NCI-H1105 treated with DMSO at 0.1 percent for 48 hours (cell line): ENCODE data around the gene SPATA21.

Experiments
- DNase-seq: peaks from one replicate; lab custom pipeline; 2025; lab: John Stamatoyannopoulos, UW

Gene SPATA21

GRCh38 chr1:16451841-16452528, 14.8 kb upstream of the SPATA21 start:
- no peak for DNase-seq

- no peak for DNase-seq
Observed at GRCh38 chr1:16450863-16451481, 13.7 kb upstream of the SPATA21 start.

- no peak for DNase-seq
Observed at GRCh38 chr1:16449666-16450065, 12.4 kb upstream of the SPATA21 start.

- DNase-seq, result no peak
Observed at GRCh38 chr1:16449065-16449464, 11.8 kb upstream of the SPATA21 start.

- DNase-seq, result no peak
Observed at GRCh38 chr1:16447641-16448040, 10.4 kb upstream of the SPATA21 start.

GRCh38 chr1:16446116-16446515, 8.9 kb upstream of the SPATA21 start:
- no peak for DNase-seq

- no peak for DNase-seq
Observed at GRCh38 chr1:16445052-16445451, 7.8 kb upstream of the SPATA21 start.

- no peak for DNase-seq
Observed at GRCh38 chr1:16443975-16444770, 6.9 kb upstream of the SPATA21 start.

- no peak for DNase-seq
Observed at GRCh38 chr1:16442941-16443340, 5.7 kb upstream of the SPATA21 start.

GRCh38 chr1:16442265-16442664, 5.0 kb upstream of the SPATA21 start:
- DNase-seq, result no peak

GRCh38 chr1:16441282-16441665, 4.0 kb upstream of the SPATA21 start:
- no peak for DNase-seq

- peak; percentile 92 for DNase-seq
Observed at GRCh38 chr1:16440470-16441281, 3.5 kb upstream of the SPATA21 start, which contains the start of gene NECAP2. Gene NECAP2 (plus strand): TSS chr1:16440724. CDS start chr1:16440762, 38 bp downstream.

- no peak for DNase-seq
Observed at GRCh38 chr1:16440131-16440469, 2.9 kb upstream of the SPATA21 start.

- DNase-seq, result no peak
Observed at GRCh38 chr1:16438924-16439323, 1.7 kb upstream of the SPATA21 start.

GRCh38 chr1:16438516-16438915, 1.3 kb upstream of the SPATA21 start:
- no peak for DNase-seq

GRCh38 chr1:16434501-16434900, 2.7 kb downstream of the SPATA21 start:
- no peak for DNase-seq

GRCh38 chr1:16434007-16434406, 3.2 kb downstream of the SPATA21 start:
- no peak for DNase-seq

GRCh38 chr1:16433030-16433429, 4.2 kb downstream of the SPATA21 start:
- DNase-seq, result no peak

- no peak for DNase-seq
Observed at GRCh38 chr1:16430606-16431005, 6.6 kb downstream of the SPATA21 start.

GRCh38 chr1:16425125-16426025, 11.8 kb downstream of the SPATA21 start:
- DNase-seq, result no peak

- DNase-seq, result no peak
Observed at GRCh38 chr1:16422041-16422440, 15.2 kb downstream of the SPATA21 start.
